Fibroblast of villous mesenchyme (primary cell): ENCODE results near the gene MYO1E. TPM values are rescaled to one million over a fixed set of nuclear protein-coding genes. Genes with fewer than 3 reads are reported as not detected.

Source experiments
- DNase-seq: peaks from one replicate; pipeline ENCODE4 v3.0.0-alpha.2; 2010; ENCODE audit warnings: low read depth
- H3K4me3 ChIP-seq: 2 replicates; pipeline ENCODE4 v1.5.1; 2011; ENCODE audit warnings: low read depth, mild to moderate bottlenecking, low read length
- CTCF ChIP-seq: IDR thresholded peaks from 2 replicates; pipeline ENCODE4 v1.5.1; 2012; ENCODE audit warnings: low read depth, mild to moderate bottlenecking, low read length; ENCODE audit not compliant: insufficient read depth
- total RNA-seq: library from RNA; depleted of rRNA; stranded (reverse); fragments of >200 nt; gene quantifications from 2 replicates; pipeline ENCODE4 v1.2.3, GENCODE V29; 2012

MYO1E gene
- total RNA-seq, 1 donor: 107 TPM

- TF ChIP-seq CTCF: no peak
- no peak overlapping the region for H3K4me3 ChIP-seq
- no peak for DNase-seq
These were observed 114.4 kb downstream of the MYO1E start for GRCh38 chr15:59258317-59258716.

GRCh38 chr15:59257140-59257539 lies 115.5 kb downstream of the MYO1E start:
- no peak overlapping the region for H3K4me3 ChIP-seq
- TF ChIP-seq CTCF: no peak
- no peak for DNase-seq

GRCh38 chr15:59256482-59256881 lies 116.2 kb downstream of the MYO1E start:
- peak; percentile 43 for DNase-seq
- TF ChIP-seq CTCF: no peak
- no peak overlapping the region for H3K4me3 ChIP-seq

GRCh38 chr15:59255680-59256336 lies 116.9 kb downstream of the MYO1E start:
- peak; percentile 84 for DNase-seq
- no peak for TF ChIP-seq CTCF

GRCh38 chr15:59252137-59252536 lies 120.5 kb downstream of the MYO1E start:
- no peak for TF ChIP-seq CTCF
- DNase-seq: no peak
- H3K4me3 ChIP-seq: no peak overlapping the region

More at GRCh38 chr15:59255680-59256336, 116.9 kb downstream of the MYO1E start:
- no peak overlapping the region for H3K4me3 ChIP-seq

GRCh38 chr15:59251001-59251845 lies 121.4 kb downstream of the MYO1E start:
- DNase-seq: no peak
- no peak overlapping the region for H3K4me3 ChIP-seq
- no peak for TF ChIP-seq CTCF
